GM23248 (cell line): ENCODE data around the gene MBTPS2. TPM values are rescaled to one million over a fixed set of nuclear protein-coding genes. Genes with fewer than 3 reads are reported as not detected.

Experiments
- DNase-seq: peaks from one replicate; pipeline ENCODE4 v3.0.0-alpha.2; 2015
- H2AFZ ChIP-seq: fragments of 200-600 bp; sonication (generic); 2 replicates; pipeline ENCODE4 v1.6.1; 2016; ENCODE audit warnings: antibody characterized with exemption
- H3F3A ChIP-seq: fragments of 200-600 bp; sonication (generic); 2 replicates; pipeline ENCODE4 v1.6.1; 2016; ENCODE audit warnings: mild to moderate bottlenecking, antibody characterized with exemption, mixed run types; ENCODE audit not compliant: insufficient read depth
- H3K27ac ChIP-seq: fragments of 200-600 bp; sonication (generic); 2 replicates; pipeline ENCODE4 v1.5.1; 2016; ENCODE audit warnings: mild to moderate bottlenecking
- H3K27me3 ChIP-seq: fragments of 200-600 bp; sonication (generic); replicated peaks from 2 replicates; pipeline ENCODE4 v1.6.1; 2016; ENCODE audit warnings: mild to moderate bottlenecking; ENCODE audit not compliant: insufficient read depth
- H3K36me3 ChIP-seq: fragments of 200-600 bp; sonication (generic); 2 replicates; pipeline ENCODE4 v1.6.1; 2016; ENCODE audit warnings: low read depth, mild to moderate bottlenecking
- H3K4me1 ChIP-seq: fragments of 200-600 bp; sonication (generic); 2 replicates; pipeline ENCODE4 v1.6.1; 2016; ENCODE audit warnings: mild to moderate bottlenecking; ENCODE audit not compliant: insufficient read depth
- H3K4me2 ChIP-seq: fragments of 200-600 bp; sonication (generic); one replicate; pipeline ENCODE4 v1.6.1; 2016; ENCODE audit warnings: mild to moderate bottlenecking; ENCODE audit not compliant: unreplicated experiment
- H3K4me3 ChIP-seq: fragments of 200-600 bp; sonication (generic); 2 replicates; pipeline ENCODE4 v1.5.1; 2016; ENCODE audit warnings: mild to moderate bottlenecking
- H3K79me2 ChIP-seq: fragments of 200-600 bp; sonication (generic); 2 replicates; pipeline ENCODE4 v1.6.1; 2016; ENCODE audit warnings: mild to moderate bottlenecking; ENCODE audit not compliant: insufficient read depth
- H3K9ac ChIP-seq: fragments of 200-600 bp; sonication (generic); 2 replicates; pipeline ENCODE4 v1.6.1; 2016; ENCODE audit warnings: mild to moderate bottlenecking
- H3K9me2 ChIP-seq: fragments of 200-600 bp; sonication (generic); 2 replicates; pipeline ENCODE4 v1.6.1; 2016; ENCODE audit warnings: mixed run types, mild to moderate bottlenecking, moderate library complexity; ENCODE audit not compliant: insufficient read depth
- H3K9me3 ChIP-seq: fragments of 200-600 bp; sonication (generic); one replicate; pipeline ENCODE4 v1.6.1; 2017; ENCODE audit warnings: low read depth
- H4K20me1 ChIP-seq: fragments of 200-600 bp; sonication (generic); 2 replicates; pipeline ENCODE4 v1.6.0; 2016; ENCODE audit not compliant: insufficient read depth
- EZH2 ChIP-seq: fragments of 200-600 bp; sonication (generic); IDR thresholded peaks from 2 replicates; pipeline ENCODE4 v1.6.1; 2018; ENCODE audit warnings: antibody characterized with exemption, mild to moderate bottlenecking; ENCODE audit not compliant: insufficient read depth, poor library complexity, severe bottlenecking
- EZH2phosphoT487 ChIP-seq: fragments of 200-600 bp; sonication (generic); IDR thresholded peaks from 2 replicates; pipeline ENCODE4 v1.6.1; 2018; ENCODE audit warnings: antibody characterized with exemption, moderate library complexity, mild to moderate bottlenecking, low read depth; ENCODE audit not compliant: insufficient read depth
- WGBS, 2 experiments: methylation state at CpG; one replicate each; pipeline ENCODE4 v1.1.6; 2015 to 2017; ENCODE audit warnings: low lambda C conversion rate in 2 of 2, low coverage in 1 of 2; ENCODE audit errors: missing lambda C conversion rate in 2 of 2; 5-methylcytosine and 5-hydroxymethylcytosine counted together
- in situ Hi-C: fragments of 300-500 bp; cut with MboI; formaldehyde crosslinking; loops from 2 replicates; pipeline ENCODE4 v1.15.0; 2020
- polyA plus RNA-seq: library from polyadenylated mRNA; unstranded; fragments of >200 nt; fragmentation: Nextera tagmentation; extraction: Ambion mirVana; gene quantifications from 2 replicates; pipeline ENCODE4 v1.2.1, GENCODE V29; 2016
- total RNA-seq: library from RNA; depleted of rRNA; stranded (reverse); fragments of >200 nt; shearing (Covaris generic); gene quantifications from 2 replicates; pipeline ENCODE4 v1.2.3, GENCODE V29; 2014

Gene MBTPS2
- total and polyA plus RNA-seq, 2 experiments from 2014 or later: 11.7 to 24.0 TPM

DNA sequence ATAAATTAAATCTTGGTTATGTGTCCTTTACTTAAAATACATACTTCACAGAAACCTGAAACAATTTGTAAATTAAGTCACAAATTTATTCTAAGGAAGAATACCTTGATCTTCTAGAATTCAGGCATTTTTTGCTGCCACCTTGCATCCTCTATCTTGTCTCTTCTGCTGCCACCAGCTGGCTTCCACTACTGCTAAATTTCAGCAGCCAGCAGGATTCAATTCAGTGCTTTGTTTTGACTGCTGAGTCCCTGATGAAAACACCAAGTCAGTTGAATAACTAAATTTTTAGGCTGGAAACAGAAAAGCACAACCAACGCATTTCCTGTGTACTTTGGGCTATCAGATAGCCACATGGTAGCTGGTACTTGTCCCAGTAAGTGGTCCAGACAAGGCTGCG, 2.4 kb upstream of the MBTPS2 start:
- H2AFZ ChIP-seq: no peak overlapping the region
- 48 to 52% methylated on average over 2 of the region's 2 CpGs for whole genome bisulfite sequencing, 2 experiments

DNA sequence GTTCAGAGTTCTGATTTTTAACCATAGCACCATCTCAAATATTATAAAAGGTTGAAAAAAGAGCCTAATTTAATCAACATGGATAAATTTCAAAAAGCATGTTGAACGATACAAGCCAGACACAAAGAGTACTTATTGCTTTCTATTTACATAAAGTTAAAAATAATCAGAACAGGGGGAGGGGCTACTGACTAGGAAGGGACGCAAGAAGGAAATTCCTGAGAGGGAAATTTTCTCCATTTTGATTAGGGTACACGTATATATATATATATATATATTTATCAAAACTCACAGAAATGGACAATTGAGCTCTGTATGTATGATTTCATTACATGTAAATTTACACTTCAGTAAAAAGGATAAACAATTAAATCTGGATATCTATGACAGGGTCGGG, 482 bp upstream of the MBTPS2 start:
- H3K79me2 ChIP-seq: peaks cover 24% of the 10 kb centered on the region
- H2AFZ ChIP-seq: peak overlapping the region; percentile 95
- H3K27ac ChIP-seq: peak overlapping the region; percentile 77
- peak; percentile 55 for DNase-seq
- no peaks in the 10 kb centered on the region for H3F3A ChIP-seq
- H3K4me3 ChIP-seq: peak overlapping the region; percentile 86
- in situ Hi-C loops: no loop called here
- peak overlapping the region; percentile 78 for H3K4me2 ChIP-seq
- H3K9me2 ChIP-seq: no peaks in the 10 kb centered on the region
- H3K4me1 ChIP-seq: peaks cover 4% of the 10 kb centered on the region; the same call in 1 of the 2 replicates
- peak overlapping the region; percentile 97 for H3K9ac ChIP-seq
- no peaks in the 10 kb centered on the region for H4K20me1 ChIP-seq
- H3K27me3 ChIP-seq: no peaks in the 10 kb centered on the region
- H3K36me3 ChIP-seq: no peaks in the 10 kb centered on the region
- TF ChIP-seq EZH2phosphoT487: no peak
- TF ChIP-seq EZH2: no peak
- H3K9me3 ChIP-seq: no peaks in the 10 kb centered on the region
- 1 to 2% methylated on average over 4 of the region's 4 CpGs for WGBS, 2 experiments

More for the DNA sequence above, 2.4 kb upstream of the MBTPS2 start:
- H3K9me2 ChIP-seq: no peaks in the 10 kb centered on the region
- H3K4me3 ChIP-seq: no peak overlapping the region
- H3K79me2 ChIP-seq: peaks cover 19% of the 10 kb centered on the region
- in situ Hi-C loops: no loop called here
- no peak overlapping the region for H3K27ac ChIP-seq
- H3K4me2 ChIP-seq: no peak overlapping the region
- H3K4me1 ChIP-seq: peaks cover 4% of the 10 kb centered on the region; the same call in 1 of the 2 replicates
- no peak for TF ChIP-seq EZH2
- TF ChIP-seq EZH2phosphoT487: no peak
- H3F3A ChIP-seq: no peaks in the 10 kb centered on the region
- no peaks in the 10 kb centered on the region for H3K9me3 ChIP-seq
- H3K9ac ChIP-seq: no peak overlapping the region
- H3K27me3 ChIP-seq: no peaks in the 10 kb centered on the region
- no peaks in the 10 kb centered on the region for H4K20me1 ChIP-seq
- no peaks in the 10 kb centered on the region for H3K36me3 ChIP-seq
- DNase-seq: no peak

GRCh38 chrX:21840193-21840545, 752 bp downstream of the MBTPS2 start:
- H3K27me3 ChIP-seq: no peaks in the 10 kb centered on the region
- H4K20me1 ChIP-seq: no peaks in the 10 kb centered on the region
- H3F3A ChIP-seq: no peaks in the 10 kb centered on the region
- H3K4me1 ChIP-seq: peaks cover 4% of the 10 kb centered on the region; the same call in 1 of the 2 replicates
- peak overlapping the region; percentile 77 for H3K27ac ChIP-seq
- peak overlapping the region; percentile 70 for H3K4me2 ChIP-seq
- no peaks in the 10 kb centered on the region for H3K9me3 ChIP-seq
- peak overlapping the region; percentile 86 for H3K4me3 ChIP-seq
- no peak for TF ChIP-seq EZH2
- TF ChIP-seq EZH2phosphoT487: no peak
- 0 out of 2 replicates have a peak, but pooled peaks cover 2% of the 10 kb centered on the region for H3K36me3 ChIP-seq
- H3K79me2 ChIP-seq: peaks cover 24% of the 10 kb centered on the region
- in situ Hi-C loops: no loop called here
- peak overlapping the region; percentile 97 for H3K9ac ChIP-seq
- DNase-seq: peak; percentile 26
- 1 to 3% methylated on average over 6 of the region's 6 CpGs for WGBS, 2 experiments
- no peaks in the 10 kb centered on the region for H3K9me2 ChIP-seq
- peak overlapping the region; percentile 62 for H2AFZ ChIP-seq

DNA sequence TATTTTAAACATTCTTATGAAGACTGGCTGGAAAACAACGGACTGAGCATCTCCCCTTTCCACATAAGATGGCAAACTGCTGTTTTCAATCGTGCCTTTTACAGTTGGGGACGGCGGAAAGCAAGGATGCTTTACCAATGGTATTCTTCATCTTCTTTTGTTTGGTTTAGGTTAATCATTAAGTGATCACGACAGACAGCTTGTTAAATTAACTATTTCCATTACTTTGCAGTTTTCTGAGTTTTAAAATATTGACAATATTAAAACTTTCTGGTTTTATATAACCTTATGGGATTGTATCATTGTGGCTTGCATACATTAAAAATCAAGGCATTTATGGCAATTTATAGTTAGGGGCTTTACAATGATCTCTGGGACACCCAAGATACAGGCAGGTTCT, 3.8 kb downstream of the MBTPS2 start:
- no peak for DNase-seq
- WGBS, 2 experiments: 78 to 83% methylated on average over 4 to 5 of the region's 5 CpGs
- H3K9ac ChIP-seq: no peak overlapping the region
- H3K79me2 ChIP-seq: peaks cover 24% of the 10 kb centered on the region
- H3K4me2 ChIP-seq: no peak overlapping the region
- 0 out of 2 replicates have a peak, but pooled peaks cover 2% of the 10 kb centered on the region for H3K36me3 ChIP-seq
- H3K4me3 ChIP-seq: no peak overlapping the region
- peaks cover 4% of the 10 kb centered on the region; the same call in 1 of the 2 replicates for H3K4me1 ChIP-seq
- H4K20me1 ChIP-seq: no peaks in the 10 kb centered on the region
- H3K9me2 ChIP-seq: no peaks in the 10 kb centered on the region
- TF ChIP-seq EZH2 (no peak), EZH2phosphoT487 (no peak)
- no peaks in the 10 kb centered on the region for H3K27me3 ChIP-seq
- no peaks in the 10 kb centered on the region for H3F3A ChIP-seq
- H3K9me3 ChIP-seq: no peaks in the 10 kb centered on the region
- no peak overlapping the region for H2AFZ ChIP-seq
- no peak overlapping the region for H3K27ac ChIP-seq
- in situ Hi-C loops: no loop called here
